Measurements from ENCODE around the gene POTEI.
"Not testable (repeated sequence)": the region's sequence is repeated elsewhere in the genome, so short reads cannot be mapped to it uniquely, and the experiment has no call there.

The POTEI gene

DNA sequence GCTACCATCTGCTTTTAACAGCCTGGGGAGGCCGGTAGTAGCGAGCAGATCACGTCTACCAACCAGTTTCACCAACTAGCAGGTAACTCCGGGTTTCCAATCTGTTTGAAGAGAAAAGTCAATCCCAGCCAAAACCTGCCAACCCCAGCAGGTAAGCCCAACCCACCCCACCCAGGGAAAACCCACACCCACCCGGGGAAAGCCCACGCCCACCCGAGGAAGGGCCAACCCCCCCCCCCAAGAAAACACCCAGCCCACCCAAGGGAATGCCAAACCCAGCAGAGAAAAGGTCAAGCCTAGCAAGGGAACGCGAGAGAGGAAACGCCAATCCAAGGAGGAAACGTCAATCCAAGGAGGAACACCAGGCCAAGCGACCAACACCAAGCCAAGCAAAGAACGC lies at the start of gene POTEI:
Gene POTEI, minus strand, starts transcription at position 101 of the 400 bp plus-strand sequence. Its CDS starts 93 bp downstream, at position 8.
- DNase-seq (ENCODE audit: low read depth) = not testable (repeated sequence)

DNA sequence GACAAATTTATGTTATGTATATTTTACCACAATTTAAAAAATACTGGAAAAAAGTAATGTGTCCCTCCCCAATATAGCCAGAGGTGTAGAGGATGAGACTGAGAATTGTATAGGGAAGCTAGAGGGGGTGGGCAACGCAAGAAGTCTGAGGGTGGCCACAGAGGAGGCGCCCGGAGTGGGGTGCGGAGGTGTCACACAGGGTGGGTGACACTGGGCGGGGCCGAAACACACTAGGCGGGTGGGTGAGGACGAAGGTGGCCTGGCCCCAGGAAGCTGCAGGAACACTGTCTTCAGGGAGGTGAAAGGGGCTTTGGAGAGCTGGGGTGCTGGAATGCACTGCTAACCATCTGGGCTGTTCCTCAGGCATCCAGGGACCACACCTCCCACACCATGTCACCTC lies 47.3 kb upstream of the POTEI start:
- not testable (repeated sequence) for DNase-seq (ENCODE audit: low read depth)

DNA sequence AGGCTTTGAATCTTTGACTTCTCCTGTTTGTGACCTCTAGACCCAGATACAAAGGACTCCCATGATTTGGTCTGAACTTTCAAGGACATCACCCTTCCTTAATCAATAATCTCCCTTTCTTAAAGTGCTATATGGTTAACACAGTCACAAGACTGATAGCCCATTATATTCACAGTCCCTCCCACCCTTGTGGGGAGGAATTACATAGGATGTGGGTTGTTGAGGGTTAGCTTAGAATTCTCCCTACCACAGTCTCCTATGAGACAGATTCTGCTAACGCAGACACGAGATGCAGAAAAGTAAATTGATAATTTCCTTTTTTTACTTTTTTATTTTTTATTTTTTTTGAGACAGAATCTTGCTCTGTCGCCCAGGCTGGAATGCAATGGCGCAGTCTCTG lies 45.0 kb upstream of the POTEI start:
- DNase-seq (ENCODE audit: low read depth) = not testable (repeated sequence)

DNA sequence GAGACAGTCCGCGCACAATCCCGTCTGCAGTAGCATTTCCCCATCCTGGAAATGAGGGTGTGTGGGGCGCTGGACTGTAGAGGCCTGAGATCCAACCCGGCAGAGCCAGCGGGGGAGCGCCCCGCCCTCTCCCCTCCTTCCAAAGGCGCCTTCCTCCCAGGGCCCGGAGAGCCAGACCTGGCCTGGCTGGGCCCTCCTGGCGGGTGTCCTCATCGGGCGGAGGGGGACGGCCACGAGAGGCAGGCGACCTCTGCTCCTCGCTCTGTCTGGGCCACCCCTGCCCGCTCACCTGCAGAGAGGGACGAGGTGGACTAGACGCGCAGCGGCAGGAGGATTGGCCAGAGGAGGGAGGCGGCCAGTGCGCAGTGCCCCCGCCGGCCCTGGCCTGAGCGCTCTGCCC lies 40.3 kb upstream of the POTEI start:
- not testable (repeated sequence) for DNase-seq (ENCODE audit: low read depth)

DNA sequence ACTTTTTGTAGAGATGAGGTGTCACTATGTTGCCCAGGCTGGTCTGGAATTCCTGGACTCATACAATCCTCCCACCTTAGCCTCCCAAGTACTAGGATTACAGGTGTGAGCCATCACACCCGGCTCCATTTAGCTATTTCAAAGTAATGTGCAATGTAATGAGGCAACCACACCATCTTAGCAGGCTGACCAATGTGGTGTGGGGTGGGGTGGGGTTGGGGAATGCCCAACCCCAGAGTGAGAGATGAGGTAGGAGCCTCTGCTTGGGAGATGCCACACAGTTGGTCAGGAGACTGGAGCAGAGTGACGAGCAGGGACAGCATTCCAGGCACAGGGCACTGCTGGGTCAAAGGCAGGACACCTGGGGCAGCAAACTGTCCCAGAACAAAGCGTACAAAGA lies 39.3 kb upstream of the POTEI start:
- DNase-seq (ENCODE audit: low read depth) = not testable (repeated sequence)

DNA sequence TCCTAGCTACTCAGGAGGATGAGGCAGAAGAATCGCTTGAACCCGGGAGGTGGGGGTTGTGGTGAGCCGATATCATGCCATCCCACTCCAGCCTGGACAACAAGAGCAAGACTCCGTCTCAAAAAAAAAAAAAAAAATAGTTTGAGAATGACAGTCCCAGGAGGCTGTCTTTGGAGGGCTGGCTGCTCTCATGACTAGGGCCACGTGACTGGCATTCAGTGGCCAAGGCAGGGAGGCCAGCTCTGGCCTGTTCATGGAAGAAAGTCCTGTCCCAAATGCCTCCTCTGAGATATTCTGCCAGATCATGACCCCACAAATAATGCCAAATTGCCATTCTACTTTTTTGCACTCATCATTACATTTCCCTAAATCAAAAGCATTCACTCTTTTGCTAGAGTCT lies 35.9 kb upstream of the POTEI start:
- DNase-seq (ENCODE audit: low read depth) = not testable (repeated sequence)

DNA sequence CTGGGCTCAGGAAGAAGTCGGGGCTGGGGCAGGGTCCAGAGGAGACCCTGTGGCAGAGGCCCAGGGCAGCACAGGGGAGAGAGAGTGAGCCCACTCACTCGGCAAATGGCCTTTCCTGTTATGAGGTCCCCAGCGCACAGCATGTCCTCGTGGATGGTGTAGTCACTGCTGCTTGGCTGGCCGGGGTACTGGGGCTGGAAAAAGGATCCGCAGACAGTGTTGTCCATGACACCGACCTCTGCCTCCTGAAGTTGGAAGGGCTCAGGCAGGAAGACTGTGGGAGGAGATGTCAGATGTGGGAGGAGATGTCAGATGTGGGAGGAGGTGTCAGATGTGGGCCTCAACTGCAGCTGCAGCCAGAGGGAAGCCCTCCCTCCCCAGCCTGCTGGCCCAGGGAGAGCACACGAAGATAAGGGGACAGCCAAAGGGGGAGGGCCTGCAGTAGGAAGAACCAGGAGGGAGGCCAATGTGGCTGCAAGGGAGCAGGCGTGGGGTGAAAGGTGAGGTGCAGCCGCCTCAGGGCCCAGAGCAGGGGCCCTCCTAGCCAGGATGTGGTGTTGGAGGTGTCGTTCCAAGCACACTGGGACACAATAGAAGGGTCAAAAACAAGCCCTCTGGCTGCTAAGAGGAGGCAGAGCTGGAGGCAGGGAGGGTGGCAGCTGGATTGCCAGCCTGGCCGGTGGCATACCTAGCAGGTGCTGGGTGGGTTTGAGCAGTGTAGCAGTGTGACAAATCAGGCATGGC lies 34.8 kb upstream of the POTEI start:
- not testable (repeated sequence) for DNase-seq (ENCODE audit: low read depth)

DNA sequence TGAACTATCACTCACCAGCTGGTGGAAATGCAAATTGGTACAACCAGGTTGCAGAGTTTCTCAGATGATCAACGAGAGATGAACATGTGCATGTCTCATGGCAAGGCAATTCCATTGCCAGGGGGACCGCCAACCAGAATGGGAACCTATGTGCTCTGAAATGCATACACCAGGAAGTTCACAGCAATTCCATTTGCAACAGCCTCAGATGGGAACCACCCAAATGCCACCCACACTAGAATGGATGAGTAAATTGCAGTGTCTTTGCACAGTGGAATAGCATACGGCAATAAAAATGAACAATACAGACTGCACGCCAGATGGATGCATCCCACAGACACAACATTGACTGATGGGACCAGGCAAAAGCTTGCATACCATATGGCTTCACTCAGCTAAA lies 33.7 kb upstream of the POTEI start:
- DNase-seq (ENCODE audit: low read depth) = not testable (repeated sequence)

DNA sequence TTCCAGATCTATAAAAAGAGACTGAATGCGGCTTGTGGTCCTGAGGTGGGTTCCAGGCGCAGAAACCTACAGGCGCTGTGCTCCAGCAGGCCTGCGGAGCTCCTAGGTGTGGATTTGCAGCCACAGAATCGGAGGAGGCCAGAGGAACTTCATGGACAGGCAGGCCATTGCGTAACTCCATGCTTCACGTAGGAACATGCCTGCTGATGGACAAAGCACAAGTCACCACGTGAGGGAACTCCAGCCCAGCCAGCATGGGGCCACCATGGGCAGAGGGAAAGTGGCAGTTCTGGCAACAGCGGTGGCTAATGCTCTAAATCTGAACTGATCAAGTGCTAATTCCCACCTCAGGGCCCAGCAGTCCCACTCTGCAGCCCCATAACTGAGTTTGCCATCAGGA lies 29.1 kb upstream of the POTEI start:
- not testable (repeated sequence) for DNase-seq (ENCODE audit: low read depth)

DNA sequence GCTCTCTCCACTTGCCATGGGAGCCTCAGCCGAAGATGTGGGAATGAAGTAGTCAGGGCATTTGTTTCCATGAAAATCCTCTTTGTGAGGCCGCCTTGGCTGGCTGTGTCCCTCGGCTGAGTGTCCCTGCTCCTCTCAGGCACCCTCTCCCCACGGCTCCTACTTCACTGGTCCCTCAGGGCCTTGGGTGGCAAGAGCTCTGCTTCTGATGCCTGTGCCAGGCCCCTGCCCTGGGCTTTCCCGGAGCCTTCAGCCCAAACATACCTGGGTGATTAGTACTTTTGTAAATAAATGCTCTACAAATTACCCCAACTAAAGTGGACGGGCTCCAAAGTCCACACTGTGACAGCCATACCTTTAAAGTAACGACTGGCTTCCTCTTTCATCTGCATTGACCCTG lies 27.5 kb upstream of the POTEI start:
- DNase-seq (ENCODE audit: low read depth) = not testable (repeated sequence)

DNA sequence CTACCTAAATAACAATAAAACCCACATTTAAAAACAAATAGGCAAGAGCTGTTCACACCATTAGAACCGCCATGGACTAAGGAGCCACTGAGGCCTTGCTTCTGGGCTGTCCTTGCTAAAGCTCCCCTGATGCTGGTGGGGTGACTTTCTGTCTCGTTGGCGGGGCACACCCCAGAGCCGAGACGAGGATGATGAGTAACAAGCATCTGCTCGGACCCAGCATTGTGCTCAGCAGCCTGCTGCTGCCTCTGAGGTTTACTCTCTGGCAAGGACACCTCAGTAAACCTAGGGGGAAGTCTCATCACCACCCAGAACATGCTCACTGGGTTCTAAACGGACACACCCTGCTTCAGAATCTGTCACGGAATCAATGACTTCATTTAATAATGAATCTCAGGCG lies 22.5 kb upstream of the POTEI start:
- DNase-seq (ENCODE audit: low read depth) = not testable (repeated sequence)

DNA sequence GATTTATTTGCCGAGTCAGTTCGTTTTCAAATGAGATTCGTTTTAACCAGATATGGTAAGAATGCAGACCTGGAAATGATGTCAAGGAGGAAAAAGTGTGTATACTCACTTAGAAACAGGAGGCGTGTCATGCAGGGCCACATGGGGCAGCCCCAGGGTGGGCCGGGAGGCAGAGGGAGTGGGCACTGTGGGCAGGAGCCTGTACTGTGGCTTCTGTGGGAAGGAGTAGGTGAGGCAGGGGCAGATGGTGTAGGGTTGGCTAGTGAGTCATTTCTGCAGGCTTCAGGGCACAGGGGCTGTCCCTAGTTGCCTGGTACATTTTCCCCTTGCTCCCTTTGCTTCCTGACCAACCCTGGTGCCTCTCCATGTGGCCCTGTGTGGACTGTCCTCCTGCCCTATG lies 22.1 kb upstream of the POTEI start:
- not testable (repeated sequence) for DNase-seq (ENCODE audit: low read depth)

DNA sequence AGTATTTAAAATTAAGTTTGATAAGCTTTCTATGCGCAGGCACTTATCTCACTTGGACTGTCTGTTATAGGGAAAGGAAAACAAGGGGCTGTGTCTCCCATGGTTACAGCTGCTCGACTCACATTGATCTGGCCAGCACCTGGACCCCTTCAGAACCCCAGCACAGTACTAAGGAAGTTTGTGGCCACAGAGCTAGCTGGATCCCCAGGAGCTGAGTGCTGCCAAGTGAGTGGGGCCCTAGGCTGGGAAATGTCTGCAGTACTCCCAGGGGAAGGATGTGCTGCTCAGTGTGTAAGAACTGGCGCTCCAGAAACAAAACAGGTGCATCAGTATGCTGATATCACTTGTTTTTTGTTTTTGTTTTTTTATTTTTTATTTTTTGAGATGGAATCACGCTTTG lies 21.1 kb upstream of the POTEI start:
- DNase-seq (ENCODE audit: low read depth) = not testable (repeated sequence)

DNA sequence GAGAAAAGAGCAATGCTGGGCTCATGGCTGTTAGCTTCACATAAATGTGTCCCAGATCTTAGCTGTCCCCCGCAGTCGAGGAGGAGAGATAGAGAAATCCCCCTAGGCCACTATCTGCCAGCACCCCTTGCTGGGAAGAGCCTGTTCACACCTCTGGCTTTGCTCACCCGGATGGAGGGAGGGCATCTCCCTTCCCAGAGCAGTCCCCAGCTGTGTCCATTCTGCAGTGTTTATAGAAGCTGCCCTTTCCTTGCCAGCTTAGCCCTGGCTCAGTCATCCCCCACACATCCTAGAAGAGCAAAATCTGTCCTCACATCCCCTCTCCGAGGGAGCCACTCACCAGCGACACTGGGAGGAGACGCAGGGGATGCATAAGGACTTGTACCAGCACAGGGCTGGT lies 20.4 kb upstream of the POTEI start:
- not testable (repeated sequence) for DNase-seq (ENCODE audit: low read depth)

DNA sequence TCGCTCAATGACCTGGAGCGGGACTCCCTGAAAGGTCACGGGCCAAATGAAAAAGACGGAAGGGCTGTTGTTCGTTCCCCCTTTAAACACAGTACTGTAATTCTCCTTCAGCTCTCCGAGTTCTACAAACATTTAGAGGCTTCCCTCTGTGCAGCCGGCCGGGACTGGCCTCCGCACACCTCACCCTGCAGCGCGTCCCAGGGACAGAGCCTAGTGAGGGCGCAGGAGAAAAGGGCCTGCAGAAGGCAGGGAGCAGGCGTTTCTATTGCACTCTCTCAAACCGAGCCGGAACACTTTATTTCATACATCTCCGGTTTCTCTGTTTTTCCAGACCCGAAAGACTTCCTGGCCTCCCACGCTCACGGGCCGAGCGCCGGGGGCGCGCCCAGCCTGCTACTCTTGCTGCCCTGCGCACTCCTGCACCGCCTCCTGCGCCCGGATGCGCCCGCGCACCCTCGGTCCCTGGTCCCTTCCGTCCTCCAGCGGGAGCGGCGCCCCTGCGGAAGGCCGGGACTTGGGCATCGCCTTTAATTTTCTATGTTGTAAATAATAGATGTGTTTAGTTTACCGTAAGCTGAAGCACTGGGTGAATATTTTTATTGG lies 18.3 kb upstream of the POTEI start:
- not testable (repeated sequence) for DNase-seq (ENCODE audit: low read depth)

DNA sequence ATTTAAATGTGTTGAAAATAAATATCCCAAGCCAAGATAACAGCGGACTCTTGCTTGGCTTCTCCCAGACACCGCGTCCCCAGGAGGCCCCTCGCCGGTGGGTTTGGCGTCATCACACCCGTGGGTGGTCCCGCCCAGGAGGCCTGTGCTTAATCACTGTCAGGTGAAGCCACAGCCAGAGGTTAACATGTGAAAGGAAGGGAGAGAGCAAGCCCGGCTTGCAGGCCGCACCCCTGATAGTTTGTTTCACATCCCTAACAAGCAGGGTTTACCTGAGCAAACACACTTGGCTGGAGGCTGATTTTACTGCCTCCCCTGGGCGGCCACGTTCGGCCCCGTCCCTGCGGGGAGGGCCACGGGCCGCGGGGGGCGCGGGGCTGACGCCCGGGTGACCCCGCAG lies 13.3 kb upstream of the POTEI start:
- DNase-seq (ENCODE audit: low read depth) = not testable (repeated sequence)

DNA sequence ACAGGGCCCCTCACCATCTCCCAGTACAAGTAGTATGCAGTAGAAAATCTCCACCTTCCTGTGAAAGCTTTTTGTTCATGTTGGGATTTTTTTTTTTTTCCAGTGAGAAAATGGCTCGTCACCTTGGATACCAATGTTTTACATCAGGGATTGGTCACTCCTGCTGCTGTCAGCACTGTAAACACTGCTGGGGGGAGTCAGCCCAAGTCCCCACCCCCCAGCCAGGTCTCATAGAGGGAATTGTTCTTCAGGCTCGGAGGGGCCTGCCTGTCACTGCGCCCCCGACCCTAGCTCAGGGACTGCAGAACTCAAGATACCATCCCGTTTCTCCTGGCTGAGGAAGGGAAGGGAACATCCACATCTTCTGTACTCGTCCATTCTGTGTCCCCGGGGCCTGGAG lies 11.9 kb upstream of the POTEI start, which contains the start of gene CFC1B:
Gene CFC1B, plus strand, starts transcription at position 231 of the 400 bp plus-strand sequence. CDS start 263 bp downstream, outside the sequence.
- not testable (repeated sequence) for DNase-seq (ENCODE audit: low read depth)

DNA sequence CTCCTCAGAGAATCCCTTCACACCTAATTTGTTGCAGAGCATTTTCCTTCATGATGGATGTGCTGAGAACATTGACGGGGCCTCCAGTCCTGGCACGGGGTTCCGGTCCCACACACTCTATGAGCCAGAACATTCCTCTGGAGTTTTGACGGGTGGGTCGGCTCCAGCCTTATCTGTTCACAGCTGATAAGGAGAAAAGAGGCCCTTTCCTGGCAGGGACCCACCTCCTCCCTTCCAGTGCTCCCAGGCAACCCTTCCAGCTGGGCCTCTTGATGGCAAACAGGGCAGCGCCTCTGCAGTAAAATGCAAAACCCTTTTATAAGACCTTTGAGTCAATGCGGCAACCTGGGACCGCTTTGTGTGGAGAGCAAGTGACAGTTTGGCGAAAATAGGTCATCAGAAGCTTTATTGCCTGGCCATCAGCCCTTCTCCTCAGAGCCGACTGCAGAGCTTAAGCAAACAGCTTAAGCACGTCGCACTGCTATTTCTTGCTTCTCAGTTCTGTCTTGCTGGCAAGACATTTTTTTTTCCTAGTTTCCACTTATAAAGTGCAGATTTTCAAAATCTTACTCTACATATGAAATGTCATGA lies 9.5 kb upstream of the POTEI start:
- not testable (repeated sequence) for DNase-seq (ENCODE audit: low read depth)

DNA sequence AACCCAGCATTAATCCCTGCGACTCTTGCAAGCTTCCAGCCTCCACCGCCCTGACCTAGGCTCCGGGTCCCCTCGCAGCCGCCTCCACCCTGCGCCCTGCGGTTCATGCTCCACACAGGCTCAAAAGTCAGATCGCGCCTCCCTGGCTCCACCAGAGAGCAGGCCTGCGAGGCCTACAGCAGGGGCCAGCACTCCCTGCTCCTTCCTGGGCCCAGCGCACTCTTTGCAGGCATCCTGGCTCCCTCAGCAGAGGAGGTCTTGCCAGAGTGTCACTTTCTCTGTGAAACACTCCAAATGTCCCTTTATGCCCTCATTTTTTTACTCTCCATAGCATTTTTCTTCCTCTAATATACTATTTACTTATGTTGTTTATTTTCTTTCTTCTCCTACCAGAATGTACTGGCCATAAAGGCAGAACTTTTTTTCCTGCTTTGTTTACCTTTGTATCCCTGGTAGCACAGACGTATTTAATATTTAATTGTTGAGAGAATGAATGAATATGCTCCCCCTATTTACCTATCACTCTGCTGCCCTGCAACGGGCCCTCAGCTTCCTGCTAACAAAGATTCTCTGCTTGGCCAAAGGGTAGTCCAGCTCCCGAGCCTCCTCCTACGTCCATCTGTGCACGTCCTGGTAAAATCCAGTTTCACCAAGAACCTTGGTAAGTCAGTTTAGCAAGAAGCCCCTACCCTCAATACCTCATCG lies 2.8 kb upstream of the POTEI start:
- DNase-seq (ENCODE audit: low read depth) = not testable (repeated sequence)

DNA sequence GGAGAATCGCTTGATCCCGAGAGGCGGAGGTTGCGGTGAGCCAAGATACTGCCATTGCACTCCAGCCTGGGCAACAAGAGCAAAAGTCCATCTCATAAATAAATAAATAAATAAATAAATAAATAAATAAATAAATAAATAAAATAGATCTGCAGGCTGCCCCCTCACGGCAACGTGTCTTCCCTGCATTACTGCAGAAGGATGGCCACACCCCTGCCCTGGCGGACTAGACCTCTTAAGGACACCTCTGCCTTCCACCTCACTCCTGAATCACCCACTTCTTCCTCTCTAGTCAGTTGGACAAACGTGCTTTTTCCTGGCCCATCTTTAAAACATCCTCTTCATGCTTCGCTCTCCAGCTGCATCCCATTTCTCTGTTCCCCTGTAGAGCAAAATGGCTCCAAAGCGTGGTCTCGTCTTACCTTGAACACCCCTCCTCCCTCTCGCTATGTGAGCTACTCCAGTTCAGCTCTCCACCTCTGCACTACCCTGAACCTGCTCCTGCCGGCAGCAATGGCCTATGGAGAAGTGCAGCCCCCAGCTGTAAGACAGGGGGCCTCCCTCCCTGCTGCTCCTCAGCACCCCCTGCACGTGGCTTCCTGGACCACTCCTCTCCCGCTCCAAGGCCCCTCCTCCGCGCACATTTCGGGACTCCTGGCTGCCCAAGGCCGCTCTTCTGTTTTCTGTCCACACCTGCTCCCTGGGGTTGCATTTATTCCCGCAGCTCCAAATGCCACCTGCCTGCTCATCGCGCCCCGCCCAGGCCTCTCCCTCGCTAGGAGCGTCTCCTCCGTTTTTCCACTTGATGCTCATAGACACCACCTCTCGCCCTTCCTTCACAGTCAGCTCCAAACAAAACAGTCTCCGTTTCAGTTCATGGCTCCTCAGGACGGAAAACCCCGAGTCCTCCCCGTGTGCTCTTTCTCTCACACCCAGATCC lies 1.9 kb upstream of the POTEI start:
- DNase-seq (ENCODE audit: low read depth) = not testable (repeated sequence)

DNA sequence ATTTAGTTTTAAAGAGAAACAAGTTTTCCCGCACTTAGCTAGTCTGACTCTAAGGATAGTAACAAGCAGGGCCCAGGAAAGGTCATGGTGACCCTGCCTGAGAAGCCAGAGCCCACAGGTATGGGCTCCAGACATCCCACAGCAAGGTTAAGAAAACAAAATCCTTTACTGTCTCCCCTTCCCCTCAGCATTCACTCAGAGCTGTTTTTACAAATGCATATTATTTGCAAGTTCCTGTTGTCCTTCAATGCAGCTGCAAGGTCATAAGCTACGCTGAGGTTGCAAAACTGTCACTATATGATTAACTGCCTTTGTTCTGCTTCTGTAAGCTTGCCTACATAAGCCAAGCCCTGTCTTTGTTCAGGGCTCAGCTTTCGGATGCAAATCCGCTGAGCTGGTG lies 18.1 kb downstream of the POTEI start:
- not testable (repeated sequence) for DNase-seq (ENCODE audit: low read depth)
